ENCODE measurements around the gene FCN2. TPM values are rescaled to one million over a fixed set of nuclear protein-coding genes. Genes with fewer than 3 reads are reported as not detected.

FCN2 gene
- total RNA-seq, 2 experiments from 2014 or later = not detected

- Mint-ChIP-seq H3K27me3 (peaks cover 9% of the 10 kb centered on the region), H3K4me3 (no peak overlapping the region), H3K4me1 (no peaks in the 10 kb centered on the region), H3K36me3 (ENCODE audit: low read depth) (no peaks in the 10 kb centered on the region), H3K9me3 (no peaks in the 10 kb centered on the region), H3K27ac (no peak overlapping the region)
- CTCF ChIA-PET = no interaction called here
- no peak for DNase-seq
- POLR2A ChIA-PET = no interaction called here
Observed at GRCh38 chr9:134908524-134909309, 28.1 kb downstream of the FCN2 start.

- H3K27ac Mint-ChIP-seq = no peak overlapping the region
- no peaks in the 10 kb centered on the region for H3K4me1 Mint-ChIP-seq
- H3K27me3 Mint-ChIP-seq = peaks cover 6% of the 10 kb centered on the region
- no peak overlapping the region for H3K4me3 Mint-ChIP-seq
- no peak for DNase-seq
- H3K9me3 Mint-ChIP-seq = no peaks in the 10 kb centered on the region
- no peaks in the 10 kb centered on the region for H3K36me3 Mint-ChIP-seq (ENCODE audit: low read depth)
- ChIA-PET POLR2A (no interaction called here), CTCF (no interaction called here)
Observed at GRCh38 chr9:134909511-134910481, 29.2 kb downstream of the FCN2 start.

- Mint-ChIP-seq H3K4me1 (no peaks in the 10 kb centered on the region), H3K9me3 (no peaks in the 10 kb centered on the region), H3K27ac (no peak overlapping the region), H3K36me3 (ENCODE audit: low read depth) (no peaks in the 10 kb centered on the region), H3K4me3 (no peak overlapping the region), H3K27me3 (peaks cover 6% of the 10 kb centered on the region)
- no peak for DNase-seq
- ChIA-PET CTCF (no interaction called here), POLR2A (no interaction called here)
Observed at GRCh38 chr9:134912126-134912840, 31.7 kb downstream of the FCN2 start.

- no peaks in the 10 kb centered on the region for H3K36me3 Mint-ChIP-seq (ENCODE audit: low read depth)
Observed at GRCh38 chr9:134913041-134913712, 32.6 kb downstream of the FCN2 start.

GRCh38 chr9:134913713-134914500, 33.3 kb downstream of the FCN2 start:
- CTCF ChIA-PET = no interaction called here
- Mint-ChIP-seq H3K4me1 (no peaks in the 10 kb centered on the region), H3K27ac (no peak overlapping the region), H3K27me3 (peaks cover 6% of the 10 kb centered on the region), H3K9me3 (no peaks in the 10 kb centered on the region), H3K36me3 (ENCODE audit: low read depth) (no peaks in the 10 kb centered on the region), H3K4me3 (no peak overlapping the region)
- DNase-seq = no peak
- POLR2A ChIA-PET = no interaction called here

More at GRCh38 chr9:134913041-134913712, 32.6 kb downstream of the FCN2 start:
- H3K9me3 Mint-ChIP-seq = no peaks in the 10 kb centered on the region
- no peak overlapping the region for H3K27ac Mint-ChIP-seq
- ChIA-PET CTCF (no interaction called here), POLR2A (no interaction called here)
- peaks cover 6% of the 10 kb centered on the region for H3K27me3 Mint-ChIP-seq
- H3K4me1 Mint-ChIP-seq = no peaks in the 10 kb centered on the region
- no peak for DNase-seq
- no peak overlapping the region for H3K4me3 Mint-ChIP-seq

GRCh38 chr9:134914501-134914834, 33.9 kb downstream of the FCN2 start:
- ChIA-PET POLR2A (no interaction called here), CTCF (no interaction called here)
- H3K4me1 Mint-ChIP-seq = no peaks in the 10 kb centered on the region
- H3K27me3 Mint-ChIP-seq = peaks cover 5% of the 10 kb centered on the region
- no peaks in the 10 kb centered on the region for H3K36me3 Mint-ChIP-seq (ENCODE audit: low read depth)
- no peaks in the 10 kb centered on the region for H3K9me3 Mint-ChIP-seq
- no peak overlapping the region for H3K27ac Mint-ChIP-seq
- no peak for DNase-seq
- H3K4me3 Mint-ChIP-seq = no peak overlapping the region

- Mint-ChIP-seq H3K4me3 (no peak overlapping the region), H3K27me3 (no peaks in the 10 kb centered on the region), H3K27ac (no peak overlapping the region), H3K9me3 (peaks cover 4% of the 10 kb centered on the region), H3K36me3 (ENCODE audit: low read depth) (no peaks in the 10 kb centered on the region), H3K4me1 (no peaks in the 10 kb centered on the region)
- ChIA-PET CTCF (no interaction called here), POLR2A (no interaction called here)
- no peak for DNase-seq
Observed at GRCh38 chr9:134915046-134915985, 34.7 kb downstream of the FCN2 start.

- POLR2A ChIA-PET = interaction anchor here (0.7 kb wide), 1 partner anchor 108 kb away, joined by 4 read pairs; no protein-coding TSS in a partner anchor
- no peaks in the 10 kb centered on the region for H3K4me1 Mint-ChIP-seq
- no peaks in the 10 kb centered on the region for H3K36me3 Mint-ChIP-seq (ENCODE audit: low read depth)
- peaks cover 4% of the 10 kb centered on the region for H3K9me3 Mint-ChIP-seq
- H3K27me3 Mint-ChIP-seq = no peaks in the 10 kb centered on the region
- H3K4me3 Mint-ChIP-seq = no peak overlapping the region
- CTCF ChIA-PET = no interaction called here
- no peak overlapping the region for H3K27ac Mint-ChIP-seq
- no peak for DNase-seq
Observed at GRCh38 chr9:134916161-134916665, 35.6 kb downstream of the FCN2 start.

GRCh38 chr9:134917431-134918373, 37.1 kb downstream of the FCN2 start, which contains the start of gene FCN1:
FCN1 (minus strand) TSS chr9:134917912; CDS start chr9:134917871, 41 bp downstream.
- DNase-seq = no peak
- H3K27ac Mint-ChIP-seq = no peak within 1 kb of the TSS

GRCh38 chr9:134918646-134919045, 38.0 kb downstream of the FCN2 start:
- DNase-seq = no peak
- no peak overlapping the region for H3K4me3 Mint-ChIP-seq
- peaks cover 4% of the 10 kb centered on the region for H3K9me3 Mint-ChIP-seq
- H3K27me3 Mint-ChIP-seq = no peaks in the 10 kb centered on the region
- no peak overlapping the region for H3K27ac Mint-ChIP-seq
- no peaks in the 10 kb centered on the region for H3K4me1 Mint-ChIP-seq
- POLR2A ChIA-PET = no interaction called here
- CTCF ChIA-PET = no interaction called here
- no peaks in the 10 kb centered on the region for H3K36me3 Mint-ChIP-seq (ENCODE audit: low read depth)

More at GRCh38 chr9:134917431-134918373, 37.1 kb downstream of the FCN2 start, which contains the start of gene FCN1:
- Mint-ChIP-seq H3K9me3 (peaks cover 4% of the 10 kb centered on the region), H3K4me3 (no peak within 1 kb of the TSS), H3K36me3 (ENCODE audit: low read depth) (no peaks in the 10 kb centered on the region), H3K4me1 (no peaks in the 10 kb centered on the region), H3K27me3 (no peaks in the 10 kb centered on the region)
- CTCF ChIA-PET = no interaction called here
- POLR2A ChIA-PET = no interaction called here

Data from activated CD4-positive, alpha-beta T cell treated with anti-CD3 and anti-CD28 coated beads, Interleukin-2, amount 10 ng/mL, durations not matched to agents 7 days and 5 days (primary cell).